Measurements from ENCODE around the gene SLC2A8. TPM values are rescaled to one million over a fixed set of nuclear protein-coding genes. Genes with fewer than 3 reads are reported as not detected.

The SLC2A8 gene
- total RNA-seq, 1 experiment from 2014 or later = 16.8 TPM

DNA sequence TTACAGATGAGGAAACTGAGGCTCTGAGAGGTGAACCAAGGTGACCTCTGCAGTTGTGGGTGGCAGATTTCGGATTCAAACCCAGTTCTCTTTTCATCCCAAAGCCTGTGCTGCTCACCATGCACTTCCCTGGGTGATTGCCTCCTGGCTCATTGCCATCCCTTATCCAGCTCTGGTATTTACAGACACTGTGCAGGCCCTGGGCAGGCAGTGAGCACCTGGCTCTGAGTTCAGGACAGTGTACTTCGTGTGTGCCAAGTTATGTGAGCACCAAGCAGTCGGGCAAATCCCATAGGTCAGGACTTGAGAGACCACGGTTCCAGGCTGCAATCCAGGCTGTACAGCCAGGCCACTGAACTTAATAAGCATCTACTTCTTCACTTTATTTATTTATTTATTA lies 55.7 kb downstream of the SLC2A8 start:
- CTCF ChIA-PET = interaction anchor here (1.0 to 1.3 kb wide), 2 partner anchors 238 to 247 kb away, joined by 3 read pairs; no protein-coding TSS in a partner anchor
- no peak overlapping the region for H2AFZ ChIP-seq (ENCODE audit: low read depth, low read length, poor library complexity, severe bottlenecking)
- no peaks in the 10 kb centered on the region for H3K9me3 ChIP-seq (ENCODE audit: control insufficient read depth in 1 of 2, insufficient read depth in 1 of 2, low read depth in 1 of 2, low read length in 2 of 2)
- peaks cover 21 to 39% of the 10 kb centered on the region in 2 experiments for H3K36me3 ChIP-seq (ENCODE audit: control insufficient read depth in 1 of 2, insufficient read depth in 2 of 2, low read length in 2 of 2)
- no peaks in the 10 kb centered on the region for H3K9me2 ChIP-seq (ENCODE audit: insufficient read depth)
- peaks cover 23% of the 10 kb centered on the region for H4K20me1 ChIP-seq (ENCODE audit: insufficient read depth)
- peak overlapping the region; percentile 87 to 98 for H3K4me3 ChIP-seq (replicated peaks in 1 of 2; ENCODE audit: low read depth in 1 of 2, low read length in 2 of 2)
- peaks cover 11 to 45% of the 10 kb centered on the region in 2 experiments for H3K4me1 ChIP-seq (ENCODE audit: control insufficient read depth in 1 of 2, insufficient read depth in 2 of 2, low read length in 2 of 2)
- ATAC-seq (no peak), DNase-seq (ENCODE audit: low read depth, low spot score) (no peak)
- RAD21 ChIA-PET (ENCODE audit: low non-redundant PET in 1 of 2, low total read pairs in 2 of 2, uncharacterized antibody in 2 of 2, unreplicated experiment in 2 of 2) = no interaction called here
- no TSS peak for BruUV-seq (replicated peaks)
- intact Hi-C loops (cut with micrococcal nuclease) = loop anchor here (5.0 kb wide), 1 partner anchor 135 kb away; no protein-coding TSS in a partner anchor
- TF ChIP-seq POLR2A (IDR thresholded peaks at IDR 0.05; ENCODE audit: borderline replicate concordance, extremely low read depth, insufficient read depth, insufficient read length) (no peak), RAD21 (IDR thresholded peaks at IDR 0.05; ENCODE audit: low read depth) (no peak), MAX (IDR thresholded peaks at IDR 0.05) (no peak), SIN3A (IDR thresholded peaks at IDR 0.05; ENCODE audit: low read depth) (no peak), YY1 (IDR thresholded peaks at IDR 0.05; ENCODE audit: extremely low read depth, insufficient replicate concordance, low read depth, low read length) (no peak), CEBPB (IDR thresholded peaks at IDR 0.05; ENCODE audit: low read depth) (no peak), POLR2AphosphoS5 (IDR thresholded peaks at IDR 0.05; ENCODE audit: low read depth, low read length) (no peak), ELF1 (IDR thresholded peaks at IDR 0.05; ENCODE audit: borderline replicate concordance, low read depth) (no peak), CBX3 (IDR thresholded peaks at IDR 0.05; ENCODE audit: low read depth) (no peak), EGR1 (IDR thresholded peaks at IDR 0.05; ENCODE audit: low read depth) (no peak), JUND (IDR thresholded peaks at IDR 0.05) (no peak), EZH2phosphoT487 (IDR thresholded peaks at IDR 0.05; ENCODE audit: borderline replicate concordance) (no peak), TCF7L2 (IDR thresholded peaks at IDR 0.05; ENCODE audit: borderline replicate concordance, extremely low read depth, insufficient read depth, insufficient read length) (no peak), ZFX (IDR thresholded peaks at IDR 0.05) (no peak), ZNF274 (IDR thresholded peaks at IDR 0.05; ENCODE audit: low read depth, low read length) (no peak), ZBTB33 (IDR thresholded peaks at IDR 0.05; ENCODE audit: extremely low read depth, insufficient replicate concordance, low read length) (no peak)
- TF ChIP-seq, protein P1, sequence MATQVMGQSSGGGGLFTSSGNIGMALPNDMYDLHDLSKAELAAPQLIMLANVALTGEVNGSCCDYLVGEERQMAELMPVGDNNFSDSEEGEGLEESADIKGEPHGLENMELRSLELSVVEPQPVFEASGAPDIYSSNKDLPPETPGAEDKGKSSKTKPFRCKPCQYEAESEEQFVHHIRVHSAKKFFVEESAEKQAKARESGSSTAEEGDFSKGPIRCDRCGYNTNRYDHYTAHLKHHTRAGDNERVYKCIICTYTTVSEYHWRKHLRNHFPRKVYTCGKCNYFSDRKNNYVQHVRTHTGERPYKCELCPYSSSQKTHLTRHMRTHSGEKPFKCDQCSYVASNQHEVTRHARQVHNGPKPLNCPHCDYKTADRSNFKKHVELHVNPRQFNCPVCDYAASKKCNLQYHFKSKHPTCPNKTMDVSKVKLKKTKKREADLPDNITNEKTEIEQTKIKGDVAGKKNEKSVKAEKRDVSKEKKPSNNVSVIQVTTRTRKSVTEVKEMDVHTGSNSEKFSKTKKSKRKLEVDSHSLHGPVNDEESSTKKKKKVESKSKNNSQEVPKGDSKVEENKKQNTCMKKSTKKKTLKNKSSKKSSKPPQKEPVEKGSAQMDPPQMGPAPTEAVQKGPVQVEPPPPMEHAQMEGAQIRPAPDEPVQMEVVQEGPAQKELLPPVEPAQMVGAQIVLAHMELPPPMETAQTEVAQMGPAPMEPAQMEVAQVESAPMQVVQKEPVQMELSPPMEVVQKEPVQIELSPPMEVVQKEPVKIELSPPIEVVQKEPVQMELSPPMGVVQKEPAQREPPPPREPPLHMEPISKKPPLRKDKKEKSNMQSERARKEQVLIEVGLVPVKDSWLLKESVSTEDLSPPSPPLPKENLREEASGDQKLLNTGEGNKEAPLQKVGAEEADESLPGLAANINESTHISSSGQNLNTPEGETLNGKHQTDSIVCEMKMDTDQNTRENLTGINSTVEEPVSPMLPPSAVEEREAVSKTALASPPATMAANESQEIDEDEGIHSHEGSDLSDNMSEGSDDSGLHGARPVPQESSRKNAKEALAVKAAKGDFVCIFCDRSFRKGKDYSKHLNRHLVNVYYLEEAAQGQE (IDR thresholded peaks at IDR 0.05; ENCODE audit: low read depth) = no peak
- TF ChIP-seq, protein P2, sequence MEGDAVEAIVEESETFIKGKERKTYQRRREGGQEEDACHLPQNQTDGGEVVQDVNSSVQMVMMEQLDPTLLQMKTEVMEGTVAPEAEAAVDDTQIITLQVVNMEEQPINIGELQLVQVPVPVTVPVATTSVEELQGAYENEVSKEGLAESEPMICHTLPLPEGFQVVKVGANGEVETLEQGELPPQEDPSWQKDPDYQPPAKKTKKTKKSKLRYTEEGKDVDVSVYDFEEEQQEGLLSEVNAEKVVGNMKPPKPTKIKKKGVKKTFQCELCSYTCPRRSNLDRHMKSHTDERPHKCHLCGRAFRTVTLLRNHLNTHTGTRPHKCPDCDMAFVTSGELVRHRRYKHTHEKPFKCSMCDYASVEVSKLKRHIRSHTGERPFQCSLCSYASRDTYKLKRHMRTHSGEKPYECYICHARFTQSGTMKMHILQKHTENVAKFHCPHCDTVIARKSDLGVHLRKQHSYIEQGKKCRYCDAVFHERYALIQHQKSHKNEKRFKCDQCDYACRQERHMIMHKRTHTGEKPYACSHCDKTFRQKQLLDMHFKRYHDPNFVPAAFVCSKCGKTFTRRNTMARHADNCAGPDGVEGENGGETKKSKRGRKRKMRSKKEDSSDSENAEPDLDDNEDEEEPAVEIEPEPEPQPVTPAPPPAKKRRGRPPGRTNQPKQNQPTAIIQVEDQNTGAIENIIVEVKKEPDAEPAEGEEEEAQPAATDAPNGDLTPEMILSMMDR (IDR thresholded peaks at IDR 0.05 in 2 of 3, conservative IDR thresholded peaks at IDR 0.05 in 1 of 3; ENCODE audit: borderline replicate concordance in 1 of 3, insufficient read depth in 1 of 3, low read depth in 2 of 3, low read length in 2 of 3) = no peak
- TF ChIP-seq, protein P3, sequence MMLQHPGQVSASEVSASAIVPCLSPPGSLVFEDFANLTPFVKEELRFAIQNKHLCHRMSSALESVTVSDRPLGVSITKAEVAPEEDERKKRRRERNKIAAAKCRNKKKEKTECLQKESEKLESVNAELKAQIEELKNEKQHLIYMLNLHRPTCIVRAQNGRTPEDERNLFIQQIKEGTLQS (IDR thresholded peaks at IDR 0.05) = no peak
- H3K4me2 ChIP-seq (ENCODE audit: low read length) = peak overlapping the region; percentile 90
- POLR2A ChIA-PET = interaction anchor here (0.8 kb wide), 1 partner anchor 238 kb away, joined by 3 read pairs; no protein-coding TSS in a partner anchor
- no peaks in the 10 kb centered on the region for H3K27me3 ChIP-seq (ENCODE audit: insufficient read depth, low read length)
- peak overlapping the region; percentile 99 for H3K9ac ChIP-seq (ENCODE audit: low read length)
- peaks cover 41% of the 10 kb centered on the region for H3K79me2 ChIP-seq (ENCODE audit: insufficient read depth, low read length)
- H3K27ac ChIP-seq (ENCODE audit: low read depth, low read length) = peak overlapping the region; percentile 97
